ENCODE measurements around the gene LRRN4. TPM values are rescaled to one million over a fixed set of nuclear protein-coding genes. Genes with fewer than 3 reads are reported as not detected.

LRRN4 gene
- total and polyA plus RNA-seq, 9 of the 15 experiments (the other 6 are each of a cell fraction or from before 2014, with no cell fraction given) = not detected

- H3K79me2 ChIP-seq (ENCODE audit: control insufficient read depth, insufficient read depth, low read length) = no peaks in the 10 kb centered on the region
- CTCF ChIA-PET (ENCODE audit: low intra/inter-chr PET ratio) = no interaction called here
- DNase-seq (ENCODE audit: extremely low read depth in 1 of 4, low spot score in 3 of 4) (no peak), FAIRE-seq (no peak), ATAC-seq (no peak)
- no peaks in the 10 kb centered on the region for H3K27me3 ChIP-seq (ENCODE audit: control insufficient read depth in 2 of 2, insufficient read depth in 2 of 2, low read length in 2 of 2)
- no peaks in the 10 kb centered on the region for H3K9me1 ChIP-seq (ENCODE audit: control insufficient read depth, insufficient read depth, low read length)
- H3K27ac ChIP-seq (ENCODE audit: extremely low read depth, low read depth, low read length) = no peak overlapping the region
- TF ChIP-seq SP1 (CRISPR knock-in tag; IDR thresholded peaks at IDR 0.05) = no peak
- no TSS peak for BruUV-seq (replicated peaks)
- WGBS (ENCODE audit: insufficient coverage, low coverage, missing lambda C conversion rate) = 9% methylated on average over 6 of the region's 6 CpGs
- no peaks in the 10 kb centered on the region for H3K9me3 ChIP-seq (replicated peaks; ENCODE audit: control insufficient read depth, insufficient read depth, low read depth, low read length)
- H3K4me3 ChIP-seq = no peak overlapping the region
- no peak overlapping the region for H3K4me2 ChIP-seq (ENCODE audit: insufficient read depth, low read length)
- no peak overlapping the region for H3K9ac ChIP-seq (ENCODE audit: insufficient read depth in 1 of 2, low read depth in 2 of 2, low read length in 2 of 2)
- in situ Hi-C loops (cut with MboI) (no loop called here), intact Hi-C loops (cut with micrococcal nuclease) (loop anchor here (10.0 kb wide), 1 partner anchor 116 kb away; the partner anchor contains the start of genes MCM8 and TRMT6)
- H2AFZ ChIP-seq (ENCODE audit: low read depth, low read length) = no peak overlapping the region
- peaks cover 0 to 8% of the 10 kb centered on the region in 2 experiments; a peak in 2 of 5 replicates for H3K4me1 ChIP-seq (replicated peaks in 1 of 2; ENCODE audit: control insufficient read depth in 2 of 2, insufficient read depth in 2 of 2, low read length in 2 of 2)
- H4K20me1 ChIP-seq (replicated peaks; ENCODE audit: control insufficient read depth, insufficient read depth, low read length) = 0 out of 2 replicates have a peak, but pooled peaks cover under 1% of the 10 kb centered on the region
- POLR2A ChIA-PET = interaction anchor here (0.6 kb wide), 1 partner anchor 40 kb away, joined by 3 read pairs; no protein-coding TSS in a partner anchor
- H3K36me3 ChIP-seq (ENCODE audit: control insufficient read depth, insufficient read depth, low read length) = no peaks in the 10 kb centered on the region
Measured at GRCh38 chr20:6070829-6071695, 17.2 kb upstream of the LRRN4 start.

GRCh38 chr20:6069669-6070068 is 15.8 kb upstream of the LRRN4 start:
- FAIRE-seq (no peak), ATAC-seq (no peak), DNase-seq (ENCODE audit: extremely low read depth in 1 of 4, low spot score in 3 of 4) (no peak)
- Histone ChIP-seq H4K20me1 (replicated peaks; ENCODE audit: control insufficient read depth, insufficient read depth, low read length) (no peaks in the 10 kb centered on the region), H3K27me3 (ENCODE audit: control insufficient read depth in 2 of 2, insufficient read depth in 2 of 2, low read length in 2 of 2) (no peaks in the 10 kb centered on the region), H3K9ac (ENCODE audit: insufficient read depth in 1 of 2, low read depth in 2 of 2, low read length in 2 of 2) (no peak overlapping the region), H3K9me1 (ENCODE audit: control insufficient read depth, insufficient read depth, low read length) (no peaks in the 10 kb centered on the region), H3K27ac (ENCODE audit: extremely low read depth, low read depth, low read length) (no peak overlapping the region), H3K4me2 (ENCODE audit: insufficient read depth, low read length) (no peak overlapping the region), H3K4me3 (no peak overlapping the region), H3K9me3 (replicated peaks; ENCODE audit: control insufficient read depth, insufficient read depth, low read depth, low read length) (no peaks in the 10 kb centered on the region), H3K36me3 (ENCODE audit: control insufficient read depth, insufficient read depth, low read length) (no peaks in the 10 kb centered on the region), H2AFZ (ENCODE audit: low read depth, low read length) (no peak overlapping the region), H3K4me1 (replicated peaks in 1 of 2; ENCODE audit: control insufficient read depth in 2 of 2, insufficient read depth in 2 of 2, low read length in 2 of 2) (no peaks in the 10 kb centered on the region; a peak in 1 of 5 replicates), H3K79me2 (ENCODE audit: control insufficient read depth, insufficient read depth, low read length) (no peaks in the 10 kb centered on the region)
- no TSS peak for BruUV-seq (replicated peaks)
- ChIA-PET CTCF (ENCODE audit: low intra/inter-chr PET ratio) (interaction anchor here (0.6 kb wide), 1 partner anchor 1824 kb away, joined by 3 read pairs; no protein-coding TSS in a partner anchor), POLR2A (interaction anchor here (0.6 to 1.1 kb wide), 2 partner anchors 55 to 93 kb away, joined by 3 read pairs; no protein-coding TSS in a partner anchor)
- in situ Hi-C loops (cut with MboI) = no loop called here
- 5% methylated on average over 2 of the region's 2 CpGs for WGBS (ENCODE audit: insufficient coverage, low coverage, missing lambda C conversion rate)
- intact Hi-C loops (cut with micrococcal nuclease) = loop anchor here (10.0 kb wide), 1 partner anchor 115 kb away; the partner anchor contains the start of genes MCM8 and TRMT6
- no peak for TF ChIP-seq CREBBP (IDR thresholded peaks at IDR 0.05; ENCODE audit: low read depth, low read length)
- no peak for TF ChIP-seq ZNF282 (CRISPR knock-in tag; IDR thresholded peaks at IDR 0.05)
- no peak for TF ChIP-seq MCM5 (IDR thresholded peaks at IDR 0.05; ENCODE audit: low read depth)
- no peak for TF ChIP-seq ZBTB1 (CRISPR knock-in tag; IDR thresholded peaks at IDR 0.05; ENCODE audit: borderline replicate concordance, low read depth)
- no peak for TF ChIP-seq RBBP5 (IDR thresholded peaks at IDR 0.05; ENCODE audit: borderline replicate concordance, insufficient read depth, low read length, poor library complexity, severe bottlenecking)
- TF ChIP-seq TAL1 (IDR thresholded peaks at IDR 0.05) = no peak
- no peak for TF ChIP-seq PYGO2 (tag; IDR thresholded peaks at IDR 0.05)
- TF ChIP-seq NELFE (IDR thresholded peaks at IDR 0.05; ENCODE audit: insufficient read depth, insufficient read length) = no peak
- TF ChIP-seq ESRRA (IDR thresholded peaks at IDR 0.05; ENCODE audit: borderline replicate concordance, low read depth) = no peak
- no peak for TF ChIP-seq ZNF586 (CRISPR knock-in tag; conservative IDR thresholded peaks at IDR 0.05)
- TF ChIP-seq XRCC4 (IDR thresholded peaks at IDR 0.05; ENCODE audit: extremely low read depth, insufficient read depth, insufficient read length) = no peak
- TF ChIP-seq MTA3 (IDR thresholded peaks at IDR 0.05; ENCODE audit: borderline replicate concordance) = no peak
- TF ChIP-seq NFATC3 (IDR thresholded peaks at IDR 0.05) = no peak
- TF ChIP-seq ZNF408 (CRISPR knock-in tag; IDR thresholded peaks at IDR 0.05; ENCODE audit: low read depth) = no peak
- TF ChIP-seq ELF2 (CRISPR knock-in tag; IDR thresholded peaks at IDR 0.05) = no peak
- TF ChIP-seq ILF3 (IDR thresholded peaks at IDR 0.05; ENCODE audit: borderline replicate concordance) = no peak
